Esophagus muscularis mucosa (tissue), 4 donors: ENCODE data around the gene PCDH17.

Experiments
- EP300 ChIP-seq: sonication (generic); formaldehyde crosslinking; IDR thresholded peaks from one replicate; pipeline ENCODE4 v1.6.1; 2017; ENCODE audit warnings: antibody characterized with exemption
- POLR2A ChIP-seq: fragments of 450-650 bp; IDR thresholded peaks from one replicate; pipeline ENCODE4 v1.6.1; 2017; ENCODE audit warnings: antibody characterized with exemption, moderate library complexity, mild to moderate bottlenecking, low read depth
- TF ChIP-seq, protein P1 (sequence below), 3 experiments: fragments of 200-600 bp in 2 of 3; fragments of 450-650 bp in 1 of 3; sonication (generic) in 2 of 3; IDR thresholded peaks; one replicate each; pipeline ENCODE4 v1.5.1; 2017 to 2019; ENCODE audit warnings: antibody characterized with exemption in 3 of 3, mild to moderate bottlenecking in 2 of 3, moderate library complexity in 1 of 3

DNA sequence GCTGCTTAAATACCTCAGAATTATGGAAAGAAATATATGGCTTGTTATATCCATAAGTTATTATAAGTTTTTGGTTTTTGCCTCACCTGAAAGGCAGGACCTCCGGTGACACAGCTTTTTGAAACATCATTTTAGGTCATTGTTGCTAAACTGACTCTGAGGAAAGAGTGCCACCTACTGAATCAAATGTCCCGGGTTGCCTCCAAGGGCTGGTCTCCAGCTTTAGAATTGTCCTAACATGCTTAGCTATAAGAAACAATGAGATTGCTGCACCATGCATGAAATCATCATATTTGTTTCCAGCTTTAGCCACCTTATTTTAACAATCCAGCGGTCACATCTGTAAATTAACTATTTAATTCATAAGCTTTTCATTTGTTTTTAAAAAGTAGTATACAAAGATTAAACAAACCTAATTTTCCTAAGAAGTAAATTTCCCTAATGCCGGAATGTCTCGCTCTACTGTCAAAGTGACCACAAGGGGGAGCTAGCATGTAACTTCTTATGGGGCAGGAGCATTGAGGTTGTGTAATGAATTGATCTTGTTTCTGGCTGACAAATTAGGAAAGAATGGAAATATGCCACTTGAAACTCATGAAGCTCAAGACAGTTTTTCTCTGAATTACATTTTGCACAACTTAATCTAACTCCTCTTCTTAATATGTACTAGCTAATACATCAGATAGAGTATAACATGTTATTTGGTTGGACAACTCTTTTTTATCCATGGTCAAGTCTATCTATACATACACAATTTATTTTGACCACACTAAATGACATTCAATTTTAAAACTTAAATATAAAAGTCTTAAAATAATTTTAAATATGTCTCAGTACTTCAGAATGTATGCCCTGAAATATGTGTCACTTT, 6.7 kb upstream of the PCDH17 start:
- TF ChIP-seq POLR2A (no peak), EP300 (no peak)
- TF ChIP-seq, protein P1, sequence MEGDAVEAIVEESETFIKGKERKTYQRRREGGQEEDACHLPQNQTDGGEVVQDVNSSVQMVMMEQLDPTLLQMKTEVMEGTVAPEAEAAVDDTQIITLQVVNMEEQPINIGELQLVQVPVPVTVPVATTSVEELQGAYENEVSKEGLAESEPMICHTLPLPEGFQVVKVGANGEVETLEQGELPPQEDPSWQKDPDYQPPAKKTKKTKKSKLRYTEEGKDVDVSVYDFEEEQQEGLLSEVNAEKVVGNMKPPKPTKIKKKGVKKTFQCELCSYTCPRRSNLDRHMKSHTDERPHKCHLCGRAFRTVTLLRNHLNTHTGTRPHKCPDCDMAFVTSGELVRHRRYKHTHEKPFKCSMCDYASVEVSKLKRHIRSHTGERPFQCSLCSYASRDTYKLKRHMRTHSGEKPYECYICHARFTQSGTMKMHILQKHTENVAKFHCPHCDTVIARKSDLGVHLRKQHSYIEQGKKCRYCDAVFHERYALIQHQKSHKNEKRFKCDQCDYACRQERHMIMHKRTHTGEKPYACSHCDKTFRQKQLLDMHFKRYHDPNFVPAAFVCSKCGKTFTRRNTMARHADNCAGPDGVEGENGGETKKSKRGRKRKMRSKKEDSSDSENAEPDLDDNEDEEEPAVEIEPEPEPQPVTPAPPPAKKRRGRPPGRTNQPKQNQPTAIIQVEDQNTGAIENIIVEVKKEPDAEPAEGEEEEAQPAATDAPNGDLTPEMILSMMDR (IDR thresholded peaks at IDR 0.05): peak; percentile 55 to 81 (median 67)
